Skeletal muscle tissue (tissue), 4 donors: ENCODE results near the gene PPP1R3F. TPM values are rescaled to one million over a fixed set of nuclear protein-coding genes. Genes with fewer than 3 reads are reported as not detected.
A peak's percentile ranks its signal among the peaks of the same experiment; 100 is the strongest.

Experiments
- H3K27ac ChIP-seq: one replicate; pipeline ENCODE4 v1.7.0; 2013; ENCODE audit warnings: mild to moderate bottlenecking, low read depth, low read length, inconsistent platforms
- H3K27me3 ChIP-seq, 3 donors: one replicate each; pipeline ENCODE4 v1.7.0; 2013; ENCODE audit warnings: low read length in 3 of 3; ENCODE audit not compliant: control insufficient read depth in 3 of 3, insufficient read depth in 3 of 3
- H3K36me3 ChIP-seq, 3 donors: one replicate each; pipeline ENCODE4 v1.7.0; 2013; ENCODE audit warnings: low read length in 3 of 3; ENCODE audit not compliant: control insufficient read depth in 3 of 3, insufficient read depth in 3 of 3
- H3K4me1 ChIP-seq, 3 donors: one replicate each; pipeline ENCODE4 v1.7.0; 2013; ENCODE audit warnings: low read length in 3 of 3, mild to moderate bottlenecking in 3 of 3; ENCODE audit not compliant: control insufficient read depth in 3 of 3, insufficient read depth in 3 of 3
- H3K4me3 ChIP-seq, 3 donors: one replicate each; pipeline ENCODE4 v1.7.0; 2013; ENCODE audit warnings: low read length in 3 of 3
- H3K9ac ChIP-seq, 3 donors: one replicate each; pipeline ENCODE4 v1.7.0; 2013; ENCODE audit warnings: low read length in 3 of 3, mild to moderate bottlenecking in 3 of 3, moderate library complexity in 2 of 3, low read depth in 1 of 3
- H3K9me3 ChIP-seq, 3 donors: one replicate each; pipeline ENCODE4 v1.7.0; 2013; ENCODE audit warnings: low read length in 3 of 3; ENCODE audit not compliant: control insufficient read depth in 3 of 3
- total RNA-seq: library from RNA; depleted of rRNA; stranded (reverse); fragments of >200 nt; gene quantifications from one replicate; pipeline ENCODE4 v1.2.3, GENCODE V29; 2014
- donor health status: Osteomylitis.

The PPP1R3F gene
- total RNA-seq, 1 donor from 2014 or later, result 6.8 TPM

DNA sequence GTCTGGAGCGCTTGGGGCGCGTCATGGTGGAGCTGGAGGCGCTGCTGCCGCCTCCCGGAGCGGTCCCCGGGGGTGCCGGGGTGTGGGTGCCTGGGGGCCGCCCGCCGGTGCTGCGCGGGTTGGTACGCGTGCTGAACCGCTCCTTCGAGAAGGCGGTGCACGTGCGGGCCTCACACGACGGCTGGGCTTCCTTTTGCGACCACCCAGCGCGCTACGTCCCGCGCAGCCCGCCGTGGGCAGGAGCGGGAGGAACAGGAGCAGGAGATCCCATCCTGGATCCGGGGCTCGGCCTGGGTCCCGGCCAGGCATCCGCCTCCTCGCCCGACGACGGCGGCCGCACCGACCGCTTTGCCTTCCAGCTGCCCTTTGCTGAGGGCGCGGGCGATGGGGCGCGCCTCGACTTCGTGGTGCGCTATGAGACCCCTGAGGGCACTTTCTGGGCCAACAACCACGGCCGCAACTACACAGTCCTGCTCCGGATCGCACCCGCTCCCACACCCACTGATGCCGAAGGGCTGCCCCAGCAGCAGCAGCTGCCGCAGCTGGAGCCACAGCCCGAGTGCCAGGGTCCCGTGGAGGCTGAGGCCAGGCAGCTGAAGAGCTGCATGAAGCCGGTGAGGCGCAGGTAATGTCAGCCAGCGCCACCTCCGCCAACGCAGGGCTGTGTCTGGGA, 792 bp downstream of the PPP1R3F start:
- H3K27me3 ChIP-seq, result no peaks in the 10 kb centered on the region
- H3K27ac ChIP-seq, result peak overlapping the region; percentile 85
- no peaks in the 10 kb centered on the region for H3K9me3 ChIP-seq
- no peaks in the 10 kb centered on the region for H3K36me3 ChIP-seq
- peak overlapping the region; percentile 57 to 82 (median 59) for H3K9ac ChIP-seq
- peak overlapping the region; percentile 60 to 72 (median 69) for H3K4me3 ChIP-seq
- peaks cover 25 to 34% (median 27%) of the 10 kb centered on the region in 3 donors for H3K4me1 ChIP-seq

DNA sequence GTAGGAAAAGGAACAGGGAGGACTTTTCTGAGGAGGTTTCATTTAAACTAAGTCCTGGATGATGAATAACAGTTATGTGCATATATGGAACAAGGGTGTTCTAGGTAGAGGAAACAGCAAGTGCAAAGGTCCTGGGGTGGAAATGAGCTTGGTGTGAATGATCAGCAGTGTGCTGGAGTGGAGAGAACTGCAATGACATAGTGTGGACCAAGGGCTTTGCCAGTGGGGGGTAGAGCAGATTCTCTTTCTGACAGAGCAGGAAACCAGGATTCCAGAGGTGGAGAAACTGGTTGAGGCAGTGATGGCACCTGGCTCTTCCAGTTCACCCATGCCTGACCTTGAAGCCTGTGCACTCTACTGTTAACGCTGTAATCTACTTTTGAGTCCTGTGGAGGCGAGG, 1.7 kb downstream of the PPP1R3F start:
- no peaks in the 10 kb centered on the region for H3K27me3 ChIP-seq
- H3K9ac ChIP-seq, result no peak overlapping the region
- peaks cover 25 to 34% (median 27%) of the 10 kb centered on the region in 3 donors for H3K4me1 ChIP-seq
- H3K36me3 ChIP-seq, result no peaks in the 10 kb centered on the region
- H3K27ac ChIP-seq, result no peak overlapping the region
- H3K4me3 ChIP-seq, result peak overlapping the region; percentile 60 to 72 (median 69)
- H3K9me3 ChIP-seq, result no peaks in the 10 kb centered on the region

- Histone ChIP-seq H3K9ac (peak overlapping the region in 2 of 3 donors; percentile 14 to 25), H3K36me3 (no peaks in the 10 kb centered on the region), H3K4me3 (peak overlapping the region in 1 of 3 donors; percentile 17), H3K9me3 (no peaks in the 10 kb centered on the region), H3K4me1 (peaks cover 26 to 42% (median 37%) of the 10 kb centered on the region in 3 donors), H3K27ac (no peak overlapping the region), H3K27me3 (no peaks in the 10 kb centered on the region)
Observed at GRCh38 chrX:49272421-49272820, 2.8 kb downstream of the PPP1R3F start.

DNA sequence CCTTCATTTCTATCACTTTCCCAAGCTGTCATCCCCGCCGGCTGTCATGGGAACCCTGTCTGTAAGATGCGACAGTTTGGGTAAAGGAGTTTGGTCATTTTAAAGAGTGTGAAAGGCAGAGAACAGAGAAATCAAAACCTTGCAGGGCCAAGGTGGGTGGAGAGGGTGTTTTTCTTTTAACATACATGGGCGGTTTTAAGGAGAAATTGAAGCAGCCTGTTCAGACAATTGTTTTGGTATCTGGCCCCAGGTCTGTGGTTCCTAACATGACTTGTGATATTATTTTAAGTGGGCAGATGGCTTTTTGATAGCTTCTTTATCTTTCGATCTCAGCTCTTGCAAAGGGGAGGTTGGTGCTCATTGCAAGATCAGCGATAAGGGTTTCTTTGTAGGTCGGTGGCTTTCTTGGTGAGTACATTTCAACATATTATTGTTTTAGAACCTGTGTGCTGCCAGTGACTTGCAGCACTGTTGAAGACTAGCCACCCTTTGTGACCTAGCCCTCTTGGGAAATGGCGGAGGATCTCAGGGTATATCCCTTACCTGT, 3.7 kb downstream of the PPP1R3F start:
- Histone ChIP-seq H3K9me3 (no peaks in the 10 kb centered on the region), H3K4me1 (peaks cover 34 to 49% (median 41%) of the 10 kb centered on the region in 3 donors), H3K27ac (no peak overlapping the region), H3K9ac (no peak overlapping the region), H3K27me3 (no peaks in the 10 kb centered on the region), H3K36me3 (no peaks in the 10 kb centered on the region), H3K4me3 (no peak overlapping the region)

DNA sequence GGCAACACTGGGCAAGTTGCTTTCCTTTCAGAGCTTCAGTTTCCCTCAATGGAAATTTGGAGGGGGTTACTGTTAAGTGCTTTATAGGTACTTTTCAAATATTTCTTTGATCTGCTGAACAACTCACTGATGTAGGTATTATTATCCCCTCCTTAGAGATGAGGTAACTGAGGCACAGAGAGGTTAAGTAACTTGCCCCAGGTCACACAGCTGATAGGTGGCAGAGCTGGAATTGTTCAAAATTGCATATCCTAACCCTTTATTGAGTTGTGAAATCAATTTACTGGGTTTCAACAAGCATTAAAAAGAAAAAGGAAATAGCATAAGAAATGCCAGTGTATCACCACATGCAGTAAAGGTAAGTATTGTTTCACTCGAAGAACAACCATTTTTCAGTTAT, 6.6 kb downstream of the PPP1R3F start:
- Histone ChIP-seq H3K27ac (no peak overlapping the region), H3K9ac (no peak overlapping the region), H3K4me1 (peaks cover 25 to 36% (median 30%) of the 10 kb centered on the region in 3 donors), H3K4me3 (no peak overlapping the region), H3K27me3 (no peaks in the 10 kb centered on the region), H3K36me3 (no peaks in the 10 kb centered on the region), H3K9me3 (no peaks in the 10 kb centered on the region)

DNA sequence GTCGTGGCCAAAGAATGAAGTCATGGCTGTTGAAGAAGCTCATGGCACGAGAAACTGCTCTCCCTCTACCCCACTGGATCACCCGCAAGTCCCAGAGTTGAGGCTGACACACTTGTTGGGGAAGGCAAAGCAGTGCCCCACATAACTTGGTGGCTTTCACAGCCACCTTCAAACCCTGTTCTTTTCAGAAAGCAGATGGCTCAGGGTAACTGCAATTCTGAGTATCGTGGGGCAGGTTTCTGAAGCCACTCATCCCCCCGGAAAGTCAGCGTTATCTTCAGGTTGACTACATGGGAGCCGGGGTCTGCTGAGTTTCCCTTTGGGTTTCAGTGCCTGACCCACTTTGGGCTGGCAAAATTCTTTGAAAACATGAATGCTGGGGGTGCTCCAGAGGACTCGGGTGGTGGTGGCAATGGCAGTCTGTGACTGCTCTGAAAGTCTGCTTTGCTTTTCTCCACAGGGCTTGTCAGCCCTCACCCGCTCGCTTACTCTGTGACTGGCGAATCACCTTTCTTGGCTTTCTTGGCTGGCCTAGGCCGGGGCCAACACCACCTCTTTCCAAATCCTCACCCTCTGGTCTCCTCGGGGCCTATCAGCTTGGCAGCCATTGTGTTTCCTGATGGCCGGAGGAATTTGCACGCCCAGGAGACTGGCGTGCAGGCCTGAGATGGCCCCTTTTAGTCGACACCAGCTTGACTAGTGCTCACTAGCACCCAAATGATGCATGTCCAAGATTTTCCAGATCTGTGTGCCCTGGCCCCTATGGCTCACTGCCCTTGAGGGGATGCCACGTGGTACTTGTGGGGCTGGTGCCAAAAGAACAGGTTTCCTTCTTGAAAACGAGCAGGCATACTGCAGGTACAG, 7.3 kb downstream of the PPP1R3F start:
- H3K9ac ChIP-seq, result peak overlapping the region in 1 of 3 donors; percentile 33
- H3K4me3 ChIP-seq, result no peak overlapping the region
- no peaks in the 10 kb centered on the region for H3K36me3 ChIP-seq
- H3K4me1 ChIP-seq, result peaks cover 21 to 30% (median 29%) of the 10 kb centered on the region in 3 donors
- no peaks in the 10 kb centered on the region for H3K9me3 ChIP-seq
- H3K27me3 ChIP-seq, result no peaks in the 10 kb centered on the region
- no peak overlapping the region for H3K27ac ChIP-seq

- Histone ChIP-seq H3K9ac (no peak overlapping the region), H3K9me3 (no peaks in the 10 kb centered on the region), H3K27ac (no peak overlapping the region), H3K4me1 (peaks cover 17 to 24% (median 24%) of the 10 kb centered on the region in 3 donors), H3K27me3 (no peaks in the 10 kb centered on the region), H3K36me3 (no peaks in the 10 kb centered on the region), H3K4me3 (no peak overlapping the region)
Observed at GRCh38 chrX:49277535-49277830, 7.9 kb downstream of the PPP1R3F start.

DNA sequence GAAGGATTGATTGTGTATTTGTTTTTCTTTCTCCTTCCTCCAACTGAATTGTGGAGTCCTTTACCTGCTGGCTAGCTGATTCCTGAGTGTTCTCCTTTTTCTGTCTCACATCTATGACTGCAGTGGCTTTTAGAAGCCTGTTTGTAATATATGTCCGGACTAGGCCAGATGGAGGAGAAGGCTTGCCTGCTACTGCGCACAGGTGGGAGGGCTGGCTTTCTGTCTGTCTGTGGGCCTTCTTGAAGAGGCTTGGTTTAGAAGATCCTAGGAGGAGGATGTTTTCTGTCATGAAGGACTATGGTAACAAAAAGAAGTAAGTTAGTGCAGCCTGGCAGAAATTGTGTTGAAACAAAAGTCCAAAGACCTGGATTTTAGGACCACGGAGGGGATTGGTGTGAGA, 8.5 kb downstream of the PPP1R3F start:
- H3K4me1 ChIP-seq, result peaks cover 15 to 22% (median 22%) of the 10 kb centered on the region in 3 donors
- no peak overlapping the region for H3K27ac ChIP-seq
- H3K36me3 ChIP-seq, result no peaks in the 10 kb centered on the region
- no peaks in the 10 kb centered on the region for H3K9me3 ChIP-seq
- H3K9ac ChIP-seq, result no peak overlapping the region
- no peaks in the 10 kb centered on the region for H3K27me3 ChIP-seq
- no peak overlapping the region for H3K4me3 ChIP-seq

DNA sequence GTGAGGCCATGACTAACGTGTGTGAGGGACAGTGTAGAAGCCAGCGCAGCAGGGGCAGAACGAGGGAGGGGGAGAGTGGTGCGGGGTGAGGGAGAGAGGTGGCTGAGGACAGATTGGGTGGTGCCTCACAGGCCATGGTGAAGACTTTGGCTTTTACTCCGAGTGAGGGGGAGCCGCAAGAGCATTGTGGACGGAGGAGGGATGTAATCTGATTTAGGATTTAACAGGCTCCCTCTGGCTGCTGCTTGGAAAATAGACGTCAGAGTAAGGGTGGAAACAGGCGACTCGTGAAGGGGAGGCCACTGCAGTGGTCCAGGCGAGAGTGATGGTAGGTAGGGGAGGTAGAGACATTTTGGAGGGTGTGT, 13.0 kb downstream of the PPP1R3F start:
- Histone ChIP-seq H3K36me3 (peaks cover 0 to 3% (median 2%) of the 10 kb centered on the region in 3 donors), H3K27ac (no peak overlapping the region), H3K9me3 (no peaks in the 10 kb centered on the region), H3K27me3 (no peaks in the 10 kb centered on the region), H3K4me3 (no peak overlapping the region), H3K4me1 (peaks cover 2 to 8% (median 6%) of the 10 kb centered on the region in 3 donors), H3K9ac (no peak overlapping the region)

- no peak overlapping the region for H3K27ac ChIP-seq
- H3K4me3 ChIP-seq, result no peak overlapping the region
- H3K9me3 ChIP-seq, result no peaks in the 10 kb centered on the region
- no peak overlapping the region for H3K9ac ChIP-seq
- peaks cover 0 to 3% (median 2%) of the 10 kb centered on the region in 3 donors for H3K36me3 ChIP-seq
- no peaks in the 10 kb centered on the region for H3K27me3 ChIP-seq
- H3K4me1 ChIP-seq, result no peaks in the 10 kb centered on the region
Observed at GRCh38 chrX:49284212-49284611, 14.6 kb downstream of the PPP1R3F start.
